GM23338 (cell line): ENCODE results near the gene PIF1. TPM values are rescaled to one million over a fixed set of nuclear protein-coding genes. Genes with fewer than 3 reads are reported as not detected.

Experiments used
- ATAC-seq: fragments of 200-7000 bp; cut with Tn5 transposase; 3 replicates; pipeline ENCODE4 v1.9.1; 2020
- DNase-seq: peaks from one replicate; pipeline ENCODE4 v3.0.0-alpha.2; 2015; ENCODE audit warnings: low spot score
- H2AFZ ChIP-seq: fragments of 200-600 bp; sonication (generic); 2 replicates; pipeline ENCODE4 v1.8.0; 2016; ENCODE audit warnings: antibody characterized with exemption, mild to moderate bottlenecking, moderate library complexity
- H3F3A ChIP-seq: fragments of 200-600 bp; sonication (generic); replicated peaks from 2 replicates; pipeline ENCODE4 v1.8.0; 2017; ENCODE audit warnings: antibody characterized with exemption, mixed run types, low read depth
- H3K27ac ChIP-seq: fragments of 200-600 bp; sonication (generic); 2 replicates; pipeline ENCODE4 v1.6.1; 2016; ENCODE audit warnings: low read depth
- H3K27me3 ChIP-seq: fragments of 200-600 bp; sonication (generic); 2 replicates; pipeline ENCODE4 v1.8.0; 2016; ENCODE audit warnings: mild to moderate bottlenecking, mixed run types, moderate library complexity; ENCODE audit not compliant: insufficient read depth
- H3K36me3 ChIP-seq: fragments of 200-600 bp; sonication (generic); 2 replicates; pipeline ENCODE4 v1.8.0; 2016; ENCODE audit warnings: mild to moderate bottlenecking; ENCODE audit not compliant: insufficient read depth
- H3K4me1 ChIP-seq: fragments of 200-600 bp; sonication (generic); 2 replicates; pipeline ENCODE4 v1.8.0; 2016; ENCODE audit warnings: mild to moderate bottlenecking, moderate library complexity; ENCODE audit not compliant: insufficient read depth
- H3K4me2 ChIP-seq: fragments of 200-600 bp; sonication (generic); 2 replicates; pipeline ENCODE4 v1.7.1; 2017; ENCODE audit warnings: mixed run types
- H3K4me3 ChIP-seq: fragments of 200-600 bp; sonication (generic); 2 replicates; pipeline ENCODE4 v1.6.1; 2016; ENCODE audit warnings: mixed run types
- H3K79me2 ChIP-seq: fragments of 200-600 bp; sonication (generic); replicated peaks from 2 replicates; pipeline ENCODE4 v1.8.0; 2017; ENCODE audit warnings: mild to moderate bottlenecking; ENCODE audit not compliant: insufficient read depth
- H3K9me2 ChIP-seq: fragments of 200-600 bp; sonication (generic); 2 replicates; pipeline ENCODE4 v1.8.0; 2017; ENCODE audit not compliant: insufficient read depth
- H4K20me1 ChIP-seq: fragments of 200-600 bp; sonication (generic); replicated peaks from 2 replicates; pipeline ENCODE4 v1.8.0; 2017; ENCODE audit warnings: mild to moderate bottlenecking; ENCODE audit not compliant: insufficient read depth
- H3K27ac Mint-ChIP-seq: 2 replicates; pipeline ENCODE4 v1.8.0; 2020; ENCODE audit warnings: inconsistent platforms, mild to moderate bottlenecking, moderate library complexity, mixed read lengths
- H3K27me3 Mint-ChIP-seq: 3 replicates; pipeline ENCODE4 v1.8.0; 2022; ENCODE audit warnings: low read depth, mild to moderate bottlenecking, moderate library complexity, mixed read lengths, inconsistent platforms; ENCODE audit not compliant: insufficient read depth, poor library complexity
- H3K36me3 Mint-ChIP-seq: 3 replicates; pipeline ENCODE4 v1.8.0; 2021; ENCODE audit warnings: low read depth, mild to moderate bottlenecking, inconsistent platforms, moderate library complexity, mixed read lengths
- H3K4me1 Mint-ChIP-seq: 3 replicates; pipeline ENCODE4 v1.8.0; 2020; ENCODE audit warnings: mild to moderate bottlenecking, inconsistent platforms, mixed read lengths
- H3K4me3 Mint-ChIP-seq: 3 replicates; pipeline ENCODE4 v1.8.0; 2021; ENCODE audit warnings: moderate library complexity, mild to moderate bottlenecking, inconsistent platforms, mixed read lengths
- H3K9me3 Mint-ChIP-seq: 3 replicates; pipeline ENCODE4 v1.8.0; 2020; ENCODE audit warnings: moderate library complexity, mild to moderate bottlenecking, inconsistent platforms, mixed read lengths
- CREB1 ChIP-seq: fragments of 250-450 bp; sonication (Bioruptor Pico); IDR thresholded peaks from 2 replicates; pipeline ENCODE4 v1.5.0; 2020; ENCODE audit warnings: low read depth, mild to moderate bottlenecking, moderate library complexity
- EZH2 ChIP-seq: fragments of 200-600 bp; sonication (generic); IDR thresholded peaks from one replicate; pipeline ENCODE4 v1.8.0; 2017; ENCODE audit warnings: antibody characterized with exemption, mild to moderate bottlenecking, low read depth; ENCODE audit not compliant: unreplicated experiment
- STAT1 ChIP-seq: IDR thresholded peaks from one replicate; pipeline ENCODE4 v1.6.1; 2016; ENCODE audit warnings: antibody characterized with exemption; ENCODE audit not compliant: unreplicated experiment
- ZNF114 ChIP-seq: fragments of 250-450 bp; sonication (Bioruptor Pico); IDR thresholded peaks from 2 replicates; pipeline ENCODE4 v1.5.0; 2020; ENCODE audit warnings: mild to moderate bottlenecking, moderate library complexity
- ZNF462 ChIP-seq: fragments of 250-450 bp; sonication (Bioruptor Pico); IDR thresholded peaks from 2 replicates; pipeline ENCODE4 v1.5.0; 2020; ENCODE audit warnings: mild to moderate bottlenecking, moderate library complexity
- polyA plus RNA-seq: library from polyadenylated mRNA; unstranded; fragments of >200 nt; fragmentation: Nextera tagmentation; extraction: Ambion mirVana; gene quantifications from 2 replicates; pipeline ENCODE4 v1.2.1, GENCODE V29; 2016
- total RNA-seq: library from RNA; depleted of rRNA; stranded (reverse); fragments of >200 nt; shearing (Covaris generic); gene quantifications from 2 replicates; pipeline ENCODE4 v1.2.3, GENCODE V29; 2014

PIF1 gene
- total and polyA plus RNA-seq, 2 experiments from 2014 or later, result 116 to 200 TPM

- H3K27me3 ChIP-seq, result no peaks in the 10 kb centered on the region
- H3F3A ChIP-seq, result peaks cover 19% of the 10 kb centered on the region
- Mint-ChIP-seq H3K27ac (peak overlapping the region; percentile 97), H3K36me3 (no peaks in the 10 kb centered on the region), H3K27me3 (peaks cover 35% of the 10 kb centered on the region), H3K9me3 (no peaks in the 10 kb centered on the region), H3K4me1 (peaks cover 57% of the 10 kb centered on the region), H3K4me3 (peak overlapping the region; percentile 70)
- no peak overlapping the region for H2AFZ ChIP-seq
- peak overlapping the region; percentile 41 for H3K4me3 ChIP-seq
- TF ChIP-seq EZH2 (no peak), ZNF462 (CRISPR knock-in tag) (peak; percentile 7)
- ATAC-seq (peak; percentile 31), DNase-seq (peak; percentile 81)
- no peaks in the 10 kb centered on the region for H3K9me2 ChIP-seq
- no peaks in the 10 kb centered on the region for H4K20me1 ChIP-seq
- H3K4me1 ChIP-seq, result peaks cover 35% of the 10 kb centered on the region
- peak overlapping the region; percentile 71 for H3K4me2 ChIP-seq
- peak overlapping the region; percentile 100 for H3K27ac ChIP-seq
- H3K79me2 ChIP-seq, result no peaks in the 10 kb centered on the region
- H3K36me3 ChIP-seq, result no peaks in the 10 kb centered on the region
Measured at GRCh38 chr15:64807051-64807749, 18.2 kb downstream of the PIF1 start.

- peaks cover 32% of the 10 kb centered on the region for H3K4me1 ChIP-seq
- H3K27ac ChIP-seq, result peak overlapping the region; percentile 100
- DNase-seq, result no peak
- H3K4me3 ChIP-seq, result peak overlapping the region; percentile 41
- H4K20me1 ChIP-seq, result no peaks in the 10 kb centered on the region
- no peak overlapping the region for H2AFZ ChIP-seq
- Mint-ChIP-seq H3K27me3 (peaks cover 35% of the 10 kb centered on the region), H3K9me3 (0 out of 3 replicates have a peak, but pooled peaks cover 3% of the 10 kb centered on the region), H3K4me1 (peaks cover 50% of the 10 kb centered on the region), H3K36me3 (peaks cover 4% of the 10 kb centered on the region; the same call in 2 of the 3 replicates), H3K4me3 (peak overlapping the region; percentile 70), H3K27ac (peak overlapping the region; percentile 97)
- H3K36me3 ChIP-seq, result no peaks in the 10 kb centered on the region
- no peaks in the 10 kb centered on the region for H3K27me3 ChIP-seq
- H3K9me2 ChIP-seq, result no peaks in the 10 kb centered on the region
- ATAC-seq, result no peak
- peak overlapping the region; percentile 71 for H3K4me2 ChIP-seq
- no peaks in the 10 kb centered on the region for H3K79me2 ChIP-seq
- peaks cover 15% of the 10 kb centered on the region for H3F3A ChIP-seq
- TF ChIP-seq ZNF462 (CRISPR knock-in tag) (no peak), ZNF114 (CRISPR knock-in tag) (no peak), CREB1 (CRISPR knock-in tag) (no peak), STAT1 (no peak)
Measured at GRCh38 chr15:64806509-64806908, 18.9 kb downstream of the PIF1 start.
